Medulla oblongata (tissue), 1 donor: ENCODE results near the gene COL16A1.
A peak's percentile ranks its signal among the peaks of the same experiment; 100 is the strongest.

ENCODE experiments used
- DNase-seq: peaks from one replicate; pipeline ENCODE4 v3.0.0-alpha.2; 2015; ENCODE audit errors: extremely low spot score

COL16A1 gene

GRCh38 chr1:31733389-31734219, 29.8 kb upstream of the COL16A1 start:
- no peak for DNase-seq

- no peak for DNase-seq
Measured at GRCh38 chr1:31732751-31733289, 29.0 kb upstream of the COL16A1 start.

- no peak for DNase-seq
Measured at GRCh38 chr1:31732343-31732742, 28.5 kb upstream of the COL16A1 start.

- DNase-seq, result no peak
Measured at GRCh38 chr1:31731049-31731565, 27.3 kb upstream of the COL16A1 start.

- no peak for DNase-seq
Measured at GRCh38 chr1:31730336-31731048, 26.7 kb upstream of the COL16A1 start.

GRCh38 chr1:31727849-31728248, 24.0 kb upstream of the COL16A1 start:
- DNase-seq, result no peak

- no peak for DNase-seq
Measured at GRCh38 chr1:31727195-31727594, 23.4 kb upstream of the COL16A1 start.

- DNase-seq, result no peak
Measured at GRCh38 chr1:31726715-31727114, 22.9 kb upstream of the COL16A1 start.

- DNase-seq, result no peak
Measured at GRCh38 chr1:31725777-31726535, 22.1 kb upstream of the COL16A1 start.

GRCh38 chr1:31725134-31725533, 21.3 kb upstream of the COL16A1 start:
- DNase-seq, result no peak

- peak; percentile 49 for DNase-seq
Measured at GRCh38 chr1:31723828-31724359, 20.1 kb upstream of the COL16A1 start.

- DNase-seq, result no peak
Measured at GRCh38 chr1:31718327-31718897, 14.6 kb upstream of the COL16A1 start.

GRCh38 chr1:31717341-31717740, 13.5 kb upstream of the COL16A1 start:
- no peak for DNase-seq

GRCh38 chr1:31715873-31716220, 12.0 kb upstream of the COL16A1 start:
- DNase-seq, result no peak

- DNase-seq, result peak; percentile 85
Measured at GRCh38 chr1:31715087-31715872, 11.5 kb upstream of the COL16A1 start.

GRCh38 chr1:31714442-31715086, 10.7 kb upstream of the COL16A1 start:
- peak; percentile 47 for DNase-seq

- DNase-seq, result no peak
Measured at GRCh38 chr1:31712630-31713029, 8.8 kb upstream of the COL16A1 start.

GRCh38 chr1:31712068-31712467, 8.3 kb upstream of the COL16A1 start:
- no peak for DNase-seq

- no peak for DNase-seq
Measured at GRCh38 chr1:31708324-31708723, 4.5 kb upstream of the COL16A1 start.

- DNase-seq, result peak; percentile 43
Measured at GRCh38 chr1:31707711-31708110, 3.9 kb upstream of the COL16A1 start.
